NCI-H2029 treated with DMSO at 0.1 percent for 48 hours (cell line): ENCODE results near the gene DCP2.

Experiments used
- DNase-seq: peaks from one replicate; lab custom pipeline; 2025; lab: John Stamatoyannopoulos, UW

Gene DCP2

GRCh38 chr5:113047733-113048652 is 71.4 kb downstream of the DCP2 start:
- DNase-seq: no peak

- no peak for DNase-seq
Observed at GRCh38 chr5:113048931-113049330, 72.3 kb downstream of the DCP2 start.

GRCh38 chr5:113050721-113051382 is 74.3 kb downstream of the DCP2 start:
- no peak for DNase-seq

DNA sequence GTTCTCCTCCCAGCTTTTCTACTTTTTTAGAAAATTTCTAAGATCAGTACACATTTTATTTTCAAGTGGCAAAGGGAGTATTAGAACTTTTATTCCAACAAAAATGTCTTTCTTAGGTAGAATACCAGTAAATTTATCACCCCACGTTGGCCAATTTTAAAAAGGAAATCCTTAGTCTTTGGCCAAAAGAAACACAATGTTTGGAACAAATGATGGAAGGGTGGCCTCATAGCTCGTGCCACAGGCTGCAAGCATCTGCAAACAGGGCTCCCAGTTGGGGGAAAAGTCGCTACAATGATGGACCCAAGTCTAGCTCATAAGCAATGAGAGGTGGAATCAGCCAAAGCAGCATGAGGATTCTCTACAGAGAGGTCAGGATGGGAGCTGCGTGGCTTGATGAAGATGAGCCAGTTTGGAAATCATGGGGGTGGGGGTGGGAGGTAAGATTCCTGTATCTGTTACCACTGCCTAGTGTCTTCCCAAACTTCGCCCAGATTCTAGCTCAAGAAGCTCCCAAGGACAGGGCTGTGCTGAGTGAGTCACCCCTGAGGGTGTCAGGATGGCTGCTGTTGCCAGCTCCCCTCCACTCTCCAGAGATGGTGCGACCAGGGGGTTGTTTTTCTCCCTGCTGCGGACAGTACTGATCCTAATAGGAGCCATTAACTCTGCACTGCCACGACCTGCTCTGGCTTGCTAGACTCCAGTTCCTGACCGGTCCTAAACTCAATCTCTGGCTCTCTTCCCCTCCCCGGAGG is 75.6 kb downstream of the DCP2 start:
- DNase-seq: no peak

GRCh38 chr5:113053511-113053995 is 77.0 kb downstream of the DCP2 start:
- DNase-seq: no peak

DNA sequence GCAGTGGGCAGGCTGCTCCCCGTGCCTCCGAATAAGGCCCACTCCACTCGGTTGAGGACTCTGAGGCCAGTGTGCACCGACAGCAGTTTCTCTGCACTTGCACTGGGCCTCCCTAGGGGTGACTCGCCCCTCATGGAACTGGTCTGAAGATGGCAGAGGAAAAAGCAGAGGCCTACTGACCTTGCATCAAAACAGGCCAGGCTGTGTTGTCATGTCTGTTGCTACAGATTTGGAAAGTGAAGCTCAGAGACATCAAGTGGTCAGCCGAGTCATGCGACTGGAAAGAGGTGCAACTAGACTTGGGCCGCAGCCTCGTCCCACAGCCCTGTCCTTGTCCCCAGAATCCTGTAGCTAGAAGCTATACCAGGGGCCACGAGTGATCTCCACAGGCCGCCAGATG is 78.3 kb downstream of the DCP2 start:
- no peak for DNase-seq

DNA sequence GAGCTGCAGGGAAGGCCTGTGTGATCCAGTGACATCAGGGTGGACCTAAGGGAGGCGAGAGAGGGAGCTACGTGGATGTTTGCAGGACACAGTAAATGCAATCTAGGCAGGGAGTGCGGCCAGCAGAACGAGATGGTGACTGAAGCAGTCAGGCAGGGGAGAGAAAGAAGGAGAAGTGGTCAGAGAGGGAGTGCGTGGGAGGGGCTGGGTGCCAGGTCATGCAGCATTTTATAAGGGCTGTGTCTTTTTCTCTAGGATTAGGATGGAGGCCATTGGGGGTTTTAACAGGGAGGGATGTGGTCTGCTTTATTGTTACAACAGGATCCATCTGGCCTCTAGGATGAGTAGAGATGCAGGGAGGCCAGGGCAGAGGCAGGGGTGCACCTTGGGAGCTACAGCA is 80.4 kb downstream of the DCP2 start:
- no peak for DNase-seq

DNA sequence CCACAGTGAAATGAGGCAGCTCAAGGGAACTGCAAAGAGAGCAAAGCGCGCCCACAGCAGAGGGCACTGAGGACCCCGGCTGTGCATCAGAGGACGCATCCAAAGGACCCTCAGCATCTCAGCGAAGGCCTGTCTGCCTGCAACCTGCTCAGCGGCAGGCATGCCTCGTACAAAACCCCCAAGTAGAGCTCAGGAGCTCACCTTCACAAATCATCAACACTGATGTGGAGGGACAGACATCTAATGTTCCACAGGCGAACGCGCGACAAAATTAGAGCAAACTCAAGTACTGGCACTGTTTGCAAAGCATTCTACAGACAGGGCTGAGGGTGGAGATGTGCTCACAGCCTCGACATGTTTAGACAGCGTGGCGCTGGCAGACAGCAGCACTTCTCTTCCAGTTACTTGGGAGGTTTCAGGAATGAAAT is 81.0 kb downstream of the DCP2 start:
- no peak for DNase-seq

DNA sequence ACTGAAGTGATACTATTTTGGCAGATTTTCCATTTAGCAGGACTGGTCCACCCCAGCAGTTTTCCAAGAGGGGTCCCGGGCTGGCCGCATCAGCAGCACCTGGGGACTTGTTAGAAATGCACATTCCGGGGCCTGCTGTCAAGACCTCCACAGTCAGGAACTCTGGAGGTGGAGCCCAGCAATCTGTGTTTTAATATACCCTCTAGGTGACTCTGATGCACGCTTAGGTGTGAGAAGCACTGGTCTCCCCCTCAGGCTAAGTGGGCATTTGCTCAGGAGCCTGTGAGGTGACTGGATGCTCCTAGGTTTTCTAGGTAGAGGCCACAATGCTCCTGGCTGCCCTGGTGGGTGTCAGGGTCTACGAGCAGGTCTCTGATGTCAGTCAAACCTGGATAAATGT is 81.7 kb downstream of the DCP2 start:
- no peak for DNase-seq

GRCh38 chr5:113058706-113059226 is 82.2 kb downstream of the DCP2 start:
- DNase-seq: no peak

DNA sequence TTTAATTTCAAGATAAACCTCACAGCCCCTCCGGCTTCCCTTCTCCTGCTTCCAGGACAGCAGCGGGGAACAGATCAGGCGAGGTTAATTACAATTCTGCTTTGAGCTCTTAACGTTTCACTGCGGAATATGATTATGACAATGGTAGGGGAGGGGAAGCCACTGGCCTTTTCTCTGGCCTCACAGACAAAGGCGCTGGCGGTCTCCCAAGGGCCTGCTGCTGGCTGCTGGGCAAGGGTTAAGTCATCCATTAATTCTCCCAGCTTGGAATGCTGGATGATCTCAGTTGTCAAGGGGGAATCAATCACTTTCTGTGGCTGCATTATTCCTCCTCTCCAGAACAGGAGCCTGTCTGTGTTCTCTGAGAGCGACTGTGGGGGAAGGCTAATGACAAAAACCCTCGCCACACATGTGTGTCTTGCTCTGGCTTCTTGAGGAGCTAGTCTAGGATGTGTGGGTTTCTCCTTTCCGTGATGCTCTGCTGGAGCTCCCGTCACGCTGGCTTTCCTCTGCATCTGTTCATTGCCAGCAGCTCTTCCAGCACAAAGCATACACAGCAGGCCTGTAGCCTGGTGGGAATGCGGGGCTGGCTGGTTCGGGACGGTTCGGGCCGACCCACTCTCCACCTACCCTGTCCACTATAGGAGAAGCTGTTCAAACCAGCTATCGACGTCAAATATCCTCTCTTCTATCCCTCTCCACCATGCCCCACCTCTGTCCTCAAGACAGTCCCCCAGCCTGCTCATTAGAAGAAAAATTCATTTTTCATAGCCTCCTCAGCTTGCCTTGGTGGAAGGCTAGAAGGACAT is 82.8 kb downstream of the DCP2 start:
- DNase-seq: no peak

DNA sequence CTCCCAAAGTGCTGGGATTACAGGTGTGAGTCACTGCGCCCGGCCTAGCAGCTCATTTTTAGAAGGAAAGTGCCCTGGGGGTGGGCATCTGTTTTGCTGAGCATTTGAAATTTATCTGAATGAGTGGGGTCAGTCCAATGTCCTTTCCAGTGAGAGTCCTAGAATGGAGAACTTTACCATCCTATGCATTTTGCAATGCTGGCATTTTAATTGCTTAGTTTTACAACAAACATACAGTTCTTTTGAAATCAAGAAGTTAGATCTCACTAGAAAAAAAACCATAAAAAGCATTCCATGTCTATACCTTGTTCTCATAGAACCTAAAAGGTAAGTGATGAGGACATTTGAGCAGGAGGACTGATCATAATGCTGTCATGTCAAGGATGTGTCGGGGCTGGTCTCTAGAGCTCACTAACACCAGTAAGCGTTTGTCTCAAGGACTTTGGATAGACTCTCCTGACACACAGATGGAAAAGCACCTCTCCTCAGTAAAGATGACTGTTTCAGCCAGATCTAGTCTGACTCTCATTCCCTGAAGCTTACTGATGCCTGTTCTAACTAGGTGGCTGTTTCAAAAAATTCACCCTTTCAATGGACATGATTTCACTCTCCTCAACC is 83.9 kb downstream of the DCP2 start:
- no peak for DNase-seq

DNA sequence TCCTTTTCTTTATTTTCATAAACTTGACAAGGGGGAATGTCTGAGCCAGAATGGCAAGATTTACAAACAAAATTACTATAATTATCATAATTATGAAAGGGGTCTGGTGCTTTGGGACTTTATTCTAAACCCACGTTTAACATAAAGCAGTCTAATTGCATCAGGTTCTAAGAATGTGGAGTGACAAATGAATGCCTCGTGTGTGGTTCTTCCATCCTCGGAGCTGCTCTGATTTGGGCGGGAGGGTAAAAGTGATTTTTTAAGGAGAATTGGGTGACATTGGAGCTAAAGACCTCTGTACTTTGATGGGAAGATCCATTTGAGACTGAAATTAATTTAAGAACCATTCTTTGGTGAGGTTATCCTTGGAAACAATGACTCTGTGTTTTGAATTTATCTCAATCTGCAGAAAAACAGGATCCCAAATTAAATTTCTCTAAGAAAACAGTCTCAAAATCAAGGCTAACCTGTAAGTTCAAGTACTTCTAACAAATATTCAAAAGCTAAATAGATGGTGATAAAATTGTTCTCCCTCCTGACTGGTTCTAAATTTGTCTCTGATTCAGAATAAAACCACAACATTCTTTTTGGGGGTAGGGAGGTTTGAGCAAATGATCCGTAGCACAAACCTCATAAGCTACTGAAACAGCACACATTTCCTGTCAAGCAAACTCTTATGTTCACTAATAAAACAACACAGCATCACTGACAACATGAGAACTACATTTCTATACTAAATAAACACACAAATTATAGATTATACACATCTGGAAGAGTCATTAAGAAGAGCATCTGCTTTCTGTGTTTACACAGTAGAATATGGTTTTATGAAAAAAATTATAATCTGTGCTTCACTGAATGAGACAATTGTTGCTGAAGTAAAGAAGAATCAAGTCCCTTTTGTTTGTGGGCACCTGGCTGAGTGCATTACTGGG is 85.5 kb downstream of the DCP2 start:
- DNase-seq: no peak

- no peak for DNase-seq
Observed at GRCh38 chr5:113062869-113063508, 86.4 kb downstream of the DCP2 start.

GRCh38 chr5:113063927-113064326 is 87.3 kb downstream of the DCP2 start:
- no peak for DNase-seq

- DNase-seq: no peak
Observed at GRCh38 chr5:113064806-113065205, 88.2 kb downstream of the DCP2 start.

- DNase-seq: no peak
Observed at GRCh38 chr5:113065626-113066025, 89.0 kb downstream of the DCP2 start.

GRCh38 chr5:113067635-113068344 is 91.2 kb downstream of the DCP2 start:
- DNase-seq: no peak

- no peak for DNase-seq
Observed at GRCh38 chr5:113068559-113068958, 92.0 kb downstream of the DCP2 start.
